DLD1 (cell line): ENCODE data around the gene POLR1C.
"Not testable (repeated sequence)": the region's sequence is repeated elsewhere in the genome, so short reads cannot be mapped to it uniquely, and the experiment has no call there.

Experiments
- in situ Hi-C: cut with HindIII; loops from 2 replicates; pipeline ENCODE4 v1.10.0; 2017; ENCODE audit warnings: low sequenced_read_pairs

Gene POLR1C

GRCh38 chr6:43509142-43509983 is 7.5 kb upstream of the POLR1C start:
- in situ Hi-C loops, result no loop called here

GRCh38 chr6:43509984-43510826 is 6.7 kb upstream of the POLR1C start, which contains the start of gene LRRC73:
Gene LRRC73, minus strand, starts transcription at chr6:43510346. Its CDS starts 561 bp downstream, at chr6:43509785.
- in situ Hi-C loops, result no loop called here

DNA sequence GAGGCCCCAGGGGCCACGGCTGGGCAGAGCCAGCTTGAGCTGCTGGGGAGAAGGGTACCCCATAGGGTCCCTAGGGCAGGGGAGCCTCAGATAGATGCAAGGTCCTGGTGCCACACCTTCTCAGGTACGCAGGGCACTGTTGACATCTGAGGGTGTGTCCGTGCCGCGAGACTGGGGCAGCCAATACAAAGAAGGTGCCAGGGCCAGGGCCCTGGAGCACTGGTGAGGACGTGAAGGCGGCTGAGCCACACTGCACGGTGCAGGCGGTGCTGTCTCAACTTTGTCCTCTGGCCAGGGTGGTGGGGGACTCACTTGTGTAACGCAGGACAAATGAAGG is 6.1 kb upstream of the POLR1C start:
- in situ Hi-C loops, result no loop called here

DNA sequence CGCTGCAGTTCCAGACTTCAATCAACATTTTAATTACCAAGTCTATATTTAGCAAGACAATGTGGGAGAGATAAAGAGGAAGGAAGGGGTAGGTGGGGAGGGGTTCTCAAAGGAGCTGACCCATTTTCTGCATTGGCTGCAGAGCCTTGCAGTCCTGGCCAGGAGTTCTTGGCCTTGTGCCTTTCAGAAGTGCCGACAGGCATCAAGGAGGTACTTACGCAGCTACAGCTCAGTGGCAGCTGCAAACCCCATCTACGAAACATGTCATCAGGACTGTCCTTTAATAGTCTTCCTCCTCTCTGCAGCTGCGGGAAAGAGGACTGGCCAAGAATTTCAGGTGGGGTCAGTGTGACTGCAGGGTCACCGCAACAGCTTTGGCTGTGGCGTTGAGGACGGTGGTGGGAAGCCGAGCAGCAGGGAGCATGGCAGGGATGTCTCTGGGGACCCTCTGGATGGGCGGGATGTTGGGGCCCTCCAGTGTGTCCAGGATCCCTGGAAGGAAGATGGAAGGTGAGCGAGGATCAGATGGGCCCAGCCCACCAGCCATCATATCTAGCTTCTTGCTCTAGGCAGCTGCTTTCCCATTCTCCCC is 5.0 kb upstream of the POLR1C start:
- in situ Hi-C loops, result no loop called here

- in situ Hi-C loops, result no loop called here
These were observed 1.1 kb upstream of the POLR1C start for GRCh38 chr6:43515808-43516207.

- in situ Hi-C loops, result no loop called here
These were observed 557 bp upstream of the POLR1C start for GRCh38 chr6:43516367-43516696.

- in situ Hi-C loops, result no loop called here
These were observed 842 bp downstream of the POLR1C start for GRCh38 chr6:43517505-43518357.

- in situ Hi-C loops, result loop anchor here (5.0 kb wide), 1 partner anchor 58 kb away; no protein-coding TSS in a partner anchor
These were observed 3.2 kb downstream of the POLR1C start for GRCh38 chr6:43520097-43520496.

DNA sequence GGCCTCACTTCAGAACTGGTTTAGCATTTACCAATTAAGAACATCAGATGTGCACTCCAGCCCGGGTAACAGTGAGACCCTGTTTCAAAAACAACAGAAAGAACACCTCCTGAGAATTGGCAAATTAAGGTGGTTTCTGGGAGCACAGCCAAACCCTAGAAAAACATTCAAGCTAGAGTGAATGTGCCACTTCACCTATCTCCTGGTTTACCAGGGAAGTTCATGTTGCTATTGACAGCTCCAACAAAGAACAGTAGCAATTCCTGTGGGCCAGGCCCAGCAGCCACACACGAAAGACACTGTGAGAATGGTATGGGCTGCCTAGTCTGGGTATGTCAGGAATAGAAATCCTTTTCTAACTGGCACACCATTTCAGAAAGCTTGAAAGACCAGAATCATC is 4.9 kb downstream of the POLR1C start:
- in situ Hi-C loops, result loop anchor here (5.0 kb wide), 1 partner anchor 60 kb away; no protein-coding TSS in a partner anchor

DNA sequence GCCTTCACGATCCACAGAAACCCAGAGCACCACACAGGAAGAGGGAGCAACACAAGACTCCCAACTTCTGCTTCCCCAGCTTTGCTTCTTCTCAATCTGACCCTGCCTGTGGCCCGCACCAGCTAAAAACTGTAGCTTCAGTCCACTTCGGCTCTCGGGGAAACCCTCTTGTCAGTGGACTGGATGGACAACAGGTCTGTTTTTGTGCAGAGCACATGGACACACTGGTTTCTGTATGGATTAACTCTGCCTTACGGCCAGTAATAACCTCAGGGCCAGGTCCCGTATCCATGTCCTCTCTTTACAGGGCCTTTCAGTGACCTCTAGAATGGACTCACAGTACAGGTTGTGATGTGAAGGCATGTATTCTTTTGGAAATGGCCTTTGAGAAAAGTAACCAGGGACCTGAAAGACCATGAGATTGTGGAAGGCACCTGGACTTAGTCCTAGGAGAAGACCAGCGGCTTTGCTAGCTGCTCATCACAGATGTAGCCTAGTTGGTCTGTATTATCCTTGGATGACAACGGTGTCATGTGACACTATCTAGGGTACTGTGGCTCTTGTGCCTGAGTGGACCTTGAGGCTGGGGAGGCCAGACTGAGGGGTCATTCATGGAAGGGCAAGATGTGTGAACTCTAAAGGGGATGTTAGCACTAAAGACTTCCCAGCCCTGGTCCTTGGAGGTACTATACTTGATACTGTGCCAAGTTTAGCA is 5.8 kb downstream of the POLR1C start:
- in situ Hi-C loops, result loop anchor here (5.0 kb wide), 1 partner anchor 60 kb away; no protein-coding TSS in a partner anchor

- in situ Hi-C loops, result loop anchor here (5.0 kb wide), 1 partner anchor 61 kb away; no protein-coding TSS in a partner anchor
These were observed 6.4 kb downstream of the POLR1C start for GRCh38 chr6:43523284-43523683.

- in situ Hi-C loops, result loop anchor here (5.0 kb wide), 1 partner anchor 62 kb away; no protein-coding TSS in a partner anchor
These were observed 7.6 kb downstream of the POLR1C start for GRCh38 chr6:43524483-43524961.

DNA sequence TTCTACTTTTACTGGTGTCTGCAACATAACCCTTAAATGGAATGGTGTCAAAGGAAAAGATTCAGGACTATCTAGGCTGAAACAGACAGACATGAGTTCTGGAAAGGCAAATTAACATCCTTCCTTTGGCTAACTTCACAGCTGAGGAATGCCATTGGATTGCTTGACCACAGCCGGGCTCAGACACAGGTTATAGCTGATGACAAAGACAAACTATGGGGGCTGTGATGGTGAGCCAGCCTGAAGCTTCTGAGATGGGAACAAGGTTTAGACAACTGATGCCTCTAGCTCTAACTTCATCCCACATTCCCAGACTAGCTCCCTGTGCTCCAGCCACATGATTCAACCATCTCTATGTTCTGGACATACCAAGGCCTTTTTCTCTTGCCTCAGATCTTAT is 15.3 kb downstream of the POLR1C start:
- in situ Hi-C loops, result no loop called here

DNA sequence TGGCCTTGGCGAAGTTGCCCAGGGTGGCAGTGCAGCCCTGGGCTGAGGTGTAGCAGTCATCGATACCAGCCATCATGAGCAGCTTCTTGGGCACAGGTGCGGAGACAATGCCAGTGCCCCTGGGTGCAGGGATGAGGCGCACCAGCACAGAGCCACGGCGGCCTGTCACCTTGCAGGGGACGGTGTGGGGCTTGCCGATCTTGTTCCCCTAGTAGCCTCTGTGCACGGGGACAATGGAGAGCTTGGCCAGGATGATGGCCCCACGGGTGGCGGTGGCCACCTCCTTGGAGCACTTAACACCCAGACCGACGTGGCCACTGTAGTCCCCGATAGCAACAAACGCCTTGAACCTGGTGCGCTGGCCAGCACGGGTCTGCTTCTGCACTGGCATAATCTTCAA is 22.1 kb downstream of the POLR1C start:
- in situ Hi-C loops, result not testable (repeated sequence)

DNA sequence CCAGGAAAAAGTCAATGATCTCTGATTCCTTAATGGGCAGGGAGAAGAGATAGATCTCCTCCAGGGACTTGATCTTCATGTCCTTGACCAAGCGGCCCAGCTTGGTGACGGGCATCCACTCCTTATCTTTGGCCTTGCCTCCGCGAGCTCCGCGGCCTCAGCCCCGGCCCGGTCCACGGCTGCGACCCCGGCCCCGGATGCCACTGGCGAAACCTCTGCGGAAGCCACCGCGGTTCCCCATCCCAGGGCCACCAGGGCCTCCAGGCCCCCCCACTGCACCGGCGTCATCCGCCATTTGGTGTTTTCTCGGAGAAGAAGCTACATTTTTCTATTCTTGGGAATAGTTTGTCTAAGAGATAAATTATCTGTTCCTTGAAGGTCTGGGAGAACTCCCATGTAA is 22.5 kb downstream of the POLR1C start:
- in situ Hi-C loops, result not testable (repeated sequence)

DNA sequence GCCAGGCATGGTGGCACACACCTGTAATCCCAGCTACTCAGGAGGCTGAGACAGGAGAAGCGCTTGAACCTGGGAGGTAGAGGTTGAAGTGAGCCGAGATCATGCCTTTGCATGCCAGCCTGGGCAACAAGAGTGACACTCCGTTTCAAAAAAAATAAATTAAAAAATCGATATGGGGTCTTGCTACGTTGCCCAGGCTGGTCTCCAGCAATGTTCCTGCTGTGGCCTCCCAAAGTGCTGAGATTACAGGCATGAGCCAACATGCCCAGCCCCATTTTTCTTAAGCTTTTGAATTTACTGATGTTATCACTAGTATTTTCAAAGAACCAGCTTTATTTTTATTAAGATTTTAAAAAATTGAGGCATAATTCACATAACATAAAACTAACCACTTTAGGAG is 23.6 kb downstream of the POLR1C start:
- in situ Hi-C loops, result no loop called here

DNA sequence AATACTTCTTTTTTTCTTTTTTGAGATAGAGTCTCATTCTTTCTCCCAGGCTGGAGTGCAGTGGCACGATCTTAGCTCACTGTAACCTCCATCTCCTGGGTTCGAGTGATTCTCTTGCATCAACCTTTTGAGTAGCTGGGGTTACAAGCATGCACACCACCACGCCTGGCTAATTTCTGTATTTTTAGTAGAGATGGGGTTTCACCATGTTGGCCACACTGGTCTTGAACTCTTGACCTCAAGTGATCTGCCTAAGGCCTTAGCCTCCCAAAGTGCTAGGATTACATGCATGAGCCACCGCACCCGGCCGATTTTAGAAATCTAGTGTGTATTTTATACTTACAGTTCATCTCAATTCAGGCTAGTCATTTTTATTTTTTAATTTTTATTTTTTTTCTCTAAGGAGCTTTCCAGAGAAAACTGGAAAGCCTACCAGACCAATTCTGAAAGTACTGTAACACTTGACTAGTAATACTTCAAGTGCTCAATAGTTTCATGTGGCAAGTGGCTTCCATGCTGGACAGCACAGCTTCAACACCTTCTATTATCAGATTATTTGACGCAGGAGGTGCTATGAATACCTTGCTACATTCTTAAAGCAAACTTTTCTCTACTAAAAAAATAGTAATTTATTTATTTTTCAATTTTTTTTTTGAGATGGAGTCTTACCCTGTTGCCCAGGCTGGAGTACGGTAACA is 25.0 kb downstream of the POLR1C start:
- in situ Hi-C loops, result no loop called here

DNA sequence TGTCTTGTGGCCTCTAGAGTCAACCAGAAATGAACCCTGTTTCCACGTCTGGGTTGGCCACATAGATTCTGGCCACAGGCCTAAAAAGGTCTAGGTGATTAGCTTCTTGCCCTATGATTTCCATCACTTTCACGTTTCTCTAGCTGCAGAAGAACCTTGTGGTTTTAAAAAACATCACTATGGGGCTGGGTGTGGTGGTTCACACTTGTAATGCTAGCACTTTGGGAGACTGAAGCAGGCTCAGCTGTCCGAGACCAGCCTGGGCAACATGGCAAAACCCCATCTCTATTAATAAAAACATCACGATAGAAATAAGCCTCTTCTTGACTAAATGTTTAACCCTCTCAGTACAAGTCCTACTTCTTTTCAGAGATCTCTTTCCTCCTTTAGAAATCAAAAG is 27.6 kb downstream of the POLR1C start:
- in situ Hi-C loops, result no loop called here

DNA sequence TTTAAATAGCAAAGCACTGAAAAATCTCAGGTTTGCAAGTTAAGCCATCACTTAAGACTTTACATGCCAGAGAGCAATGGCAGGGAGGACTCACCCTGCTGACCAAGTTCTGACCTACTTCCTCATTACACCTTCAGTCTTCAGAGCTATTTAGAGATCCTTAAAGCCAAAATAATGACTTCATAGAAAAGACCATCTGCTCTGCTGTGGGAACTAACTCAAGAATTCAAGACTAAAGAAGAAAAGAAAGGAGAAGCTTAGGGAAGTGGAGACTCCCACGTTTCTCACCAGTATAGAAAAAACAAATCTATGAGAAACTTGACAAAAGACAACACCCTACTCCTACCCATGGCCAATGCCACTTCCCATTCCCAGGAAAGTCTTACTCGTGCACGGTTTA is 30.3 kb downstream of the POLR1C start:
- in situ Hi-C loops, result no loop called here
